ENCODE results near the gene SRSF8. TPM values are rescaled to one million over a fixed set of nuclear protein-coding genes. Genes with fewer than 3 reads are reported as not detected.

Gene SRSF8
- total RNA-seq, 1 donor from 2014 or later: 13.4 TPM

- H3K4me3 ChIP-seq (ENCODE audit: low read depth, low read length): no peak overlapping the region
- DNase-seq (ENCODE audit: low read depth) (peak; percentile 75), FAIRE-seq (no peak)
- no peak for TF ChIP-seq CTCF (IDR thresholded peaks at IDR 0.05; ENCODE audit: insufficient read depth, low read length, severe bottlenecking)
- no peaks in the 10 kb centered on the region for H3K36me3 ChIP-seq (ENCODE audit: control insufficient read depth, insufficient read depth, low read length)
- no peaks in the 10 kb centered on the region for H3K27me3 ChIP-seq (ENCODE audit: control insufficient read depth, insufficient read depth, low read length)
These were observed 29.3 kb downstream of the SRSF8 start for GRCh38 chr11:95095858-95096587.

- TF ChIP-seq CTCF (IDR thresholded peaks at IDR 0.05; ENCODE audit: insufficient read depth, low read length, severe bottlenecking): no peak
- Histone ChIP-seq H3K4me3 (ENCODE audit: low read depth, low read length) (no peak overlapping the region), H3K36me3 (ENCODE audit: control insufficient read depth, insufficient read depth, low read length) (no peaks in the 10 kb centered on the region), H3K27me3 (ENCODE audit: control insufficient read depth, insufficient read depth, low read length) (no peaks in the 10 kb centered on the region)
- FAIRE-seq (no peak), DNase-seq (ENCODE audit: low read depth) (no peak)
These were observed 30.5 kb downstream of the SRSF8 start for GRCh38 chr11:95097209-95097608.

GRCh38 chr11:95098826-95099225 is 32.1 kb downstream of the SRSF8 start:
- Histone ChIP-seq H3K36me3 (ENCODE audit: control insufficient read depth, insufficient read depth, low read length) (no peaks in the 10 kb centered on the region), H3K4me3 (ENCODE audit: low read depth, low read length) (no peak overlapping the region), H3K27me3 (ENCODE audit: control insufficient read depth, insufficient read depth, low read length) (no peaks in the 10 kb centered on the region)
- no peak for FAIRE-seq
- no peak for TF ChIP-seq CTCF (IDR thresholded peaks at IDR 0.05; ENCODE audit: insufficient read depth, low read length, severe bottlenecking)
- no peak for DNase-seq (ENCODE audit: low read depth)

GRCh38 chr11:95100191-95100648 is 33.5 kb downstream of the SRSF8 start:
- Histone ChIP-seq H3K36me3 (ENCODE audit: control insufficient read depth, insufficient read depth, low read length) (no peaks in the 10 kb centered on the region), H3K27me3 (ENCODE audit: control insufficient read depth, insufficient read depth, low read length) (no peaks in the 10 kb centered on the region), H3K4me3 (ENCODE audit: low read depth, low read length) (no peak overlapping the region)
- DNase-seq (ENCODE audit: low read depth): no peak
- FAIRE-seq: no peak
- TF ChIP-seq CTCF (IDR thresholded peaks at IDR 0.05; ENCODE audit: insufficient read depth, low read length, severe bottlenecking): no peak

- H3K4me3 ChIP-seq (ENCODE audit: low read depth, low read length): no peak overlapping the region
- H3K27me3 ChIP-seq (ENCODE audit: control insufficient read depth, insufficient read depth, low read length): no peaks in the 10 kb centered on the region
- FAIRE-seq (no peak), DNase-seq (ENCODE audit: low read depth) (no peak)
- no peak for TF ChIP-seq CTCF (IDR thresholded peaks at IDR 0.05; ENCODE audit: insufficient read depth, low read length, severe bottlenecking)
- H3K36me3 ChIP-seq (ENCODE audit: control insufficient read depth, insufficient read depth, low read length): no peaks in the 10 kb centered on the region
These were observed 34.3 kb downstream of the SRSF8 start for GRCh38 chr11:95100856-95101507.

All from bronchial epithelial cell (primary cell).